Endothelial cell of umbilical vein (primary cell): ENCODE results near the gene TAGLN2. TPM values are rescaled to one million over a fixed set of nuclear protein-coding genes. Genes with fewer than 3 reads are reported as not detected.

ENCODE experiments used
- BruUV-seq: library from RNA; stranded (reverse); fragments of 400-500 nt; replicated peaks from 2 replicates; lab custom pipeline; 2021; lab: Mats Ljungman, UMichigan
- CTCF ChIA-PET: fragments of 300-600, 350-600 bp; sonication (Branson Sonifier 250); formaldehyde crosslinking; loops from one replicate; lab custom pipeline; 2021; ENCODE audit warnings: antibody characterized with exemption, inconsistent platforms; lab: Charles Lee
- POLR2A ChIA-PET: fragments of 300-600, 350-600 bp; sonication (Branson Sonifier 250); formaldehyde crosslinking; loops from one replicate; lab custom pipeline; 2021; ENCODE audit warnings: antibody characterized with exemption, inconsistent platforms; lab: Charles Lee
- DNase-seq: peaks from one replicate; pipeline ENCODE4 v3.0.0-alpha.2; 2011; ENCODE audit warnings: low read depth, low spot score
- FAIRE-seq: peaks from 2 replicates; lab custom pipeline; 2011; peaks lifted over from hg19 to GRCh38; lab: Jason Lieb, UNC
- H2AFZ ChIP-seq: 2 replicates; pipeline ENCODE4 v1.6.0; 2012; ENCODE audit warnings: low read depth, low read length, control low read depth, inconsistent platforms
- H3K27ac ChIP-seq: 2 replicates; pipeline ENCODE4 v1.5.1; 2011; ENCODE audit warnings: low read depth, mild to moderate bottlenecking, control low read depth, low read length, moderate library complexity; ENCODE audit not compliant: insufficient read depth
- H3K27me3 ChIP-seq, 2 experiments: 2 replicates each; pipeline versions ENCODE4 v1.6.0 to v1.6.1; 2011; ENCODE audit warnings: low read length in 2 of 2, mixed read lengths in 1 of 2; ENCODE audit not compliant: control insufficient read depth in 2 of 2, insufficient read depth in 2 of 2
- H3K36me3 ChIP-seq, 2 experiments: 2 replicates in 1 of 2; 3 replicates in 1 of 2; pipeline ENCODE4 v1.5.1; 2011; ENCODE audit warnings: low read length in 2 of 2, mild to moderate bottlenecking in 1 of 2, moderate library complexity in 1 of 2; ENCODE audit not compliant: control insufficient read depth in 2 of 2, insufficient read depth in 2 of 2; ENCODE audit errors: extremely low read depth in 1 of 2
- H3K4me1 ChIP-seq: 3 replicates; pipeline ENCODE4 v1.5.1; 2011; ENCODE audit warnings: mild to moderate bottlenecking, low read length; ENCODE audit not compliant: control insufficient read depth, insufficient read depth; ENCODE audit errors: extremely low read depth
- H3K4me2 ChIP-seq: 2 replicates; pipeline ENCODE4 v1.6.1; 2011; ENCODE audit warnings: low read length, control low read depth, mixed read lengths; ENCODE audit not compliant: insufficient read depth
- H3K4me3 ChIP-seq, 3 experiments: fragments of 200-600 bp in 1 of 3; sonication (generic), shearing (Covaris generic) in 1 of 3; replicated peaks in 1 of 3; 2 replicates each; pipeline ENCODE4 v1.5.1; 2011 to 2016; ENCODE audit warnings: control low read depth in 3 of 3, low read length in 3 of 3, mild to moderate bottlenecking in 2 of 3, inconsistent platforms in 1 of 3, low read depth in 1 of 3, moderate library complexity in 1 of 3; ENCODE audit not compliant: insufficient read depth in 1 of 3
- H3K79me2 ChIP-seq: 2 replicates; pipeline ENCODE4 v1.6.0; 2012; ENCODE audit warnings: low read length, inconsistent platforms; ENCODE audit not compliant: control insufficient read depth, insufficient read depth
- H3K9ac ChIP-seq: replicated peaks from 2 replicates; pipeline ENCODE3; 2011; ENCODE audit warnings: low read length, control low read depth; ENCODE audit not compliant: insufficient read depth; ENCODE audit errors: extremely low read depth
- H3K9me1 ChIP-seq: replicated peaks from 3 replicates; pipeline ENCODE4 v1.6.0; 2011; ENCODE audit warnings: mild to moderate bottlenecking, low read length; ENCODE audit not compliant: control insufficient read depth, insufficient read depth; ENCODE audit errors: extremely low read depth
- H3K9me3 ChIP-seq: replicated peaks from 2 replicates; pipeline ENCODE4 v1.5.1; 2012; ENCODE audit warnings: low read length, inconsistent platforms; ENCODE audit not compliant: control insufficient read depth, insufficient read depth
- H4K20me1 ChIP-seq: replicated peaks from 2 replicates; pipeline ENCODE3; 2011; ENCODE audit warnings: mild to moderate bottlenecking, low read length; ENCODE audit not compliant: control insufficient read depth, insufficient read depth; ENCODE audit errors: extremely low read depth
- CTCF ChIP-seq, 2 donors: IDR thresholded peaks; 1 replicate in 1 of 2; 2 replicates in 1 of 2; pipeline ENCODE4 v1.5.1; 2011; ENCODE audit warnings: low read length in 2 of 2, mild to moderate bottlenecking in 2 of 2, moderate library complexity in 2 of 2, control low read depth in 1 of 2, inconsistent platforms in 1 of 2, low read depth in 1 of 2; ENCODE audit not compliant: insufficient read depth in 1 of 2; ENCODE audit errors: extremely low read depth in 1 of 2
- EZH2 ChIP-seq: IDR thresholded peaks from 2 replicates; pipeline ENCODE4 v1.6.1; 2012; ENCODE audit warnings: borderline replicate concordance, low read depth, mild to moderate bottlenecking, moderate library complexity, low read length, inconsistent platforms; ENCODE audit not compliant: severe bottlenecking
- FOS ChIP-seq: IDR thresholded peaks from 2 replicates; pipeline ENCODE4 v1.6.1; 2011; ENCODE audit warnings: mild to moderate bottlenecking, low read length, moderate library complexity, borderline replicate concordance; ENCODE audit not compliant: insufficient read depth
- GATA2 ChIP-seq: IDR thresholded peaks from 2 replicates; pipeline ENCODE4 v1.7.0; 2011; ENCODE audit warnings: low read depth, mild to moderate bottlenecking, moderate library complexity, mixed read lengths, low read length; ENCODE audit not compliant: insufficient read length, insufficient read depth
- JUN ChIP-seq: IDR thresholded peaks from 2 replicates; pipeline ENCODE4 v1.6.1; 2011; ENCODE audit warnings: borderline replicate concordance, low read depth; ENCODE audit not compliant: insufficient read length, insufficient read depth
- MAX ChIP-seq: IDR thresholded peaks from 2 replicates; pipeline ENCODE4 v1.6.1; 2011; ENCODE audit not compliant: insufficient read depth, insufficient read length
- MYC ChIP-seq: IDR thresholded peaks from one replicate; pipeline ENCODE4 v1.6.1; 2011; ENCODE audit warnings: mild to moderate bottlenecking, low read depth, low read length
- POLR2A ChIP-seq: IDR thresholded peaks from 2 replicates; pipeline ENCODE4 v1.6.1; 2012; ENCODE audit warnings: low read depth, mild to moderate bottlenecking, control low read depth, low read length
- POLR2AphosphoS5 ChIP-seq: IDR thresholded peaks from 2 replicates; pipeline ENCODE4 v1.6.1; 2012; ENCODE audit warnings: low read depth, mild to moderate bottlenecking, control low read depth, low read length, moderate library complexity; ENCODE audit not compliant: insufficient read depth
- dilution Hi-C: fragments of 300-500 bp; cut with MboI; formaldehyde crosslinking; loops from one replicate; pipeline ENCODE4 v1.15.0; 2019; ENCODE audit warnings: low sequenced_read_pairs; ENCODE audit not compliant: extremely low pct_ligation_motif_present
- intact Hi-C: fragments of 100-400 bp; cut with micrococcal nuclease; formaldehyde crosslinking; loops from one replicate; pipeline ENCODE4 v1.10.0; 2022
- polyA plus RNA-seq, 4 experiments: library from polyadenylated mRNA; depleted of rRNA in 3 of 4; stranded (reverse) in 3 of 4; unstranded in 1 of 4; fragments of >200 nt; gene quantifications; 2 replicates each; pipeline versions ENCODE4 v1.2.1 to v1.2.3, GENCODE V29; 2011 to 2012; ENCODE audit warnings: missing spikeins in 1 of 4
- total RNA-seq: library from RNA; stranded (reverse); gene quantifications from 2 replicates; pipeline ENCODE4 v1.2.3, GENCODE V29; 2021

The TAGLN2 gene
- total and polyA plus RNA-seq, 2 donors (not counting 3 experiments of a cell fraction or from before 2014, with no cell fraction given): 646 to 1,279 TPM

GRCh38 chr1:159955456-159955855 lies 30.1 kb upstream of the TAGLN2 start:
- dilution Hi-C loops (no loop called here), intact Hi-C loops (no loop called here)
- BruUV-seq: no TSS peak
- no peak overlapping the region for H2AFZ ChIP-seq
- H3K4me2 ChIP-seq: no peak overlapping the region
- H3K27ac ChIP-seq: no peak overlapping the region
- FAIRE-seq (no peak), DNase-seq (no peak)
- no peak overlapping the region for H3K9ac ChIP-seq
- H3K79me2 ChIP-seq: no peaks in the 10 kb centered on the region
- H3K36me3 ChIP-seq: no peaks in the 10 kb centered on the region
- peaks cover 18 to 22% of the 10 kb centered on the region in 2 experiments for H3K27me3 ChIP-seq
- TF ChIP-seq FOS (no peak), GATA2 (no peak), JUN (no peak), CTCF (IDR thresholded peaks at IDR 0.05; ENCODE audit: extremely low read depth in 1 of 2, insufficient read depth in 1 of 2, low read depth in 1 of 2, low read length in 2 of 2) (no peak), POLR2A (no peak), MYC (no peak), POLR2AphosphoS5 (no peak), EZH2 (no peak), MAX (no peak)
- no peaks in the 10 kb centered on the region for H3K9me3 ChIP-seq
- ChIA-PET CTCF (interaction anchor here (1.0 to 1.8 kb wide), 3 partner anchors 16 to 52 kb away, joined by 3 to 7 read pairs (median 5); no protein-coding TSS in a partner anchor), POLR2A (no interaction called here)
- H3K4me3 ChIP-seq: no peak overlapping the region
- no peaks in the 10 kb centered on the region for H3K4me1 ChIP-seq
- H4K20me1 ChIP-seq: no peaks in the 10 kb centered on the region
- H3K9me1 ChIP-seq: no peaks in the 10 kb centered on the region
